Gastroesophageal sphincter (tissue), 4 donors: ENCODE results near the gene DPP6. TPM values are rescaled to one million over a fixed set of nuclear protein-coding genes. Genes with fewer than 3 reads are reported as not detected.

Experiments used
- ATAC-seq: fragments of 150-250 bp; one replicate; pipeline ENCODE4 v1.9.1; 2016; ENCODE audit warnings: mild to moderate bottlenecking, moderate library complexity
- H3K27ac ChIP-seq, 4 donors: fragments of 200-600 bp; sonication (generic) in 3 of 4; 1 replicate in 3 of 4; 2 replicates in 1 of 4; pipeline ENCODE4 v1.5.1; 2016 to 2019
- H3K27me3 ChIP-seq: fragments of 200-600 bp; sonication (generic); one replicate; pipeline ENCODE4 v1.5.1; 2019
- H3K36me3 ChIP-seq, 2 donors: fragments of 200-600 bp; sonication (generic); one replicate each; pipeline ENCODE4 v1.5.1; 2019; ENCODE audit warnings: control low read depth in 1 of 2
- H3K4me1 ChIP-seq, 3 donors: fragments of 200-600 bp; sonication (generic); 1 replicate in 2 of 3; 2 replicates in 1 of 3; pipeline ENCODE4 v1.5.1; 2016 to 2019; ENCODE audit warnings: control low read depth in 2 of 3
- H3K4me3 ChIP-seq, 2 donors: fragments of 200-600 bp; sonication (generic); one replicate each; pipeline ENCODE4 v1.5.1; 2019; ENCODE audit warnings: mild to moderate bottlenecking in 1 of 2, moderate library complexity in 1 of 2
- H3K9me3 ChIP-seq, 3 donors: fragments of 200-600 bp; sonication (generic); one replicate each; pipeline ENCODE4 v1.5.1; 2017 to 2019; ENCODE audit warnings: control low read depth in 2 of 3
- CTCF ChIP-seq, 4 experiments: fragments of 200-600 bp in 2 of 4; fragments of 450-650 bp in 2 of 4; sonication (generic) in 1 of 4; IDR thresholded peaks; one replicate each; pipeline ENCODE4 v1.5.1; 2017 to 2019; ENCODE audit warnings: antibody characterized with exemption in 4 of 4, mild to moderate bottlenecking in 2 of 4, moderate library complexity in 2 of 4
- EP300 ChIP-seq: sonication (generic); formaldehyde crosslinking; IDR thresholded peaks from one replicate; pipeline ENCODE4 v1.6.1; 2017; ENCODE audit warnings: antibody characterized with exemption, mild to moderate bottlenecking
- POLR2A ChIP-seq, 2 donors: fragments of 450-650 bp; IDR thresholded peaks; one replicate each; pipeline ENCODE4 v1.6.1; 2017; ENCODE audit warnings: antibody characterized with exemption in 2 of 2, mild to moderate bottlenecking in 2 of 2, moderate library complexity in 1 of 2
- POLR2AphosphoS5 ChIP-seq: sonication (generic); formaldehyde crosslinking; IDR thresholded peaks from one replicate; pipeline ENCODE4 v1.6.1; 2017; ENCODE audit warnings: antibody characterized with exemption
- WGBS, 2 donors: methylation state at CpG; one replicate each; pipeline ENCODE4 v1.1.5; 2018; ENCODE audit warnings: low coverage in 1 of 2; 5-methylcytosine and 5-hydroxymethylcytosine counted together
- total RNA-seq, 4 donors: library from RNA; depleted of rRNA; stranded (reverse); fragments of >200 nt; gene quantifications; one replicate each; pipeline ENCODE4 v1.1.0, GENCODE V29; 2016

Gene DPP6
- total RNA-seq, 4 donors from 2014 or later = 14.3 to 40.0 (median 23.1) TPM

DNA sequence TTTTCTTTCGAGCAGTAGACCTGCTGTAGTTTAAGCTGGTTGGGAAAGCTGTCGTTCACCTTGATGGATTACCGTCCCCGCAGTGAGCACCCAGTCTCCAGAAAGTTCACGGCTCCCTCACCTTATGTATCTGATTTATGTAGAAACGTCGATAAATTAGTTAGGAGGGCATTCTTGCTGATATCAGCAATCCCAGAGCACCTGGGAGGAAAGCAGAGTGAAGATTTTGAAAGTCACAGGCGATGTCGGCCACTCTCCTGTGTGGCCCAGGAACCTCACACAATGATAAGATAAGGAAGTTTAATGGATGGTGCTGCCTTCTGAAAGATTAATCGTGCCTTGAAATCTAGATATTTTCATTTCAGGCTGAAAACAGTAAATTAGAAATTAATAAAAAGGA is 336.8 kb downstream of the DPP6 start:
- H3K27ac ChIP-seq = no peak overlapping the region
- no peaks in the 10 kb centered on the region for H3K36me3 ChIP-seq
- H3K4me1 ChIP-seq = no peaks in the 10 kb centered on the region
- 9 to 46% methylated on average over 7 to 9 of the region's 10 CpGs for WGBS, 2 donors
- no peak for ATAC-seq
- H3K27me3 ChIP-seq = peaks cover 8% of the 10 kb centered on the region
- H3K4me3 ChIP-seq = no peak overlapping the region
- no peak for TF ChIP-seq POLR2AphosphoS5
- no peak for TF ChIP-seq CTCF (IDR thresholded peaks at IDR 0.05)
- TF ChIP-seq POLR2A (IDR thresholded peaks at IDR 0.05) = no peak
- no peak for TF ChIP-seq EP300
- H3K9me3 ChIP-seq = no peaks in the 10 kb centered on the region

DNA sequence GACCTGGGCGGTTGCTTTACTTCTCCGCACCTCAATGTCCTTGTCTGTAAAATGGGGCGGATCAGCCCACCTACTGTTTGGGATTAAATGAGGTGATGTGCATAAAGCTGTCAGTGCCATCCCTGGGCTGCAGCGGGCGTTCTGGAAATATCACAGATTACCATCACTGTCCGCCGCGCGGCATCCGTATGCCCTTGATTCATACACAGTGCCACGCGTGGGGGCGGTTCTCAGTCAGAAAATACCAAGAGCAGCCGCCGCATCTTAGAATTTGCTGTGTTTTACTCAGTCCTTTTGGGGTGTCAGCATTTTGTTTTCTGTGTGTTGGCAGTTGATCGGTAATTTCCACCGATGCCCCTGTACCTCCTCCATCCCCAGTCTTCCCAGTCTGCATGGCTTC is 338.8 kb downstream of the DPP6 start:
- WGBS, 2 donors = 92 to 99% methylated on average over 13 to 14 of the region's 17 CpGs
- Histone ChIP-seq H3K36me3 (no peaks in the 10 kb centered on the region), H3K9me3 (no peaks in the 10 kb centered on the region), H3K27me3 (peaks cover 8% of the 10 kb centered on the region), H3K4me1 (no peaks in the 10 kb centered on the region), H3K4me3 (no peak overlapping the region), H3K27ac (no peak overlapping the region)
- no peak for ATAC-seq
- TF ChIP-seq CTCF (IDR thresholded peaks at IDR 0.05) (no peak), POLR2AphosphoS5 (no peak), POLR2A (IDR thresholded peaks at IDR 0.05) (no peak), EP300 (no peak)

DNA sequence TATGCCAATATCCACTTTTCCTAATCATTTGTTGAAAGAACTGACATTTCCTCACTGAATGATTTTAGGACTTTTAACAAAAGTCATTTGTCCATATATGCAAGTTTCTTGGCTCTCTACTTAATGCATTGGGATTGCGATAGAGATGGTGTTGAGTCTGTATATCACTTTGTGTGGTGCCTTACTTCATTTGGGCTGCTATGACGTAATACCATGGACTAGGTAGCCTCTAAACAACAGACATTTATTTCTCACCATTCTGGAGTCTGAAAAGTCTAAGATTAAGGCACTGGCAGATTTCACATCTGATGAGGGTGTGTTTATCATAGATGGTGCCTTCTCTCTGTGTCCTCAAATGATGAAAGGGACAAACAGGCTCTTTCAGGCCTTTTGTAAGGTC is 342.6 kb downstream of the DPP6 start:
- Histone ChIP-seq H3K9me3 (no peaks in the 10 kb centered on the region), H3K27me3 (no peaks in the 10 kb centered on the region), H3K4me3 (no peak overlapping the region), H3K27ac (no peak overlapping the region), H3K4me1 (no peaks in the 10 kb centered on the region), H3K36me3 (no peaks in the 10 kb centered on the region)
- WGBS, 2 donors = 91% methylated on average over 2 of the region's 2 CpGs; no CpG with 5 or more reads in 1 of the 2 donors
- no peak for ATAC-seq
- no peak for TF ChIP-seq POLR2A (IDR thresholded peaks at IDR 0.05)

- no peak overlapping the region for H3K27ac ChIP-seq
- H3K4me3 ChIP-seq = no peak overlapping the region
- no peak for ATAC-seq
- TF ChIP-seq POLR2A (IDR thresholded peaks at IDR 0.05) (no peak), POLR2AphosphoS5 (no peak), CTCF (IDR thresholded peaks at IDR 0.05) (no peak), EP300 (no peak)
- no peaks in the 10 kb centered on the region for H3K4me1 ChIP-seq
- H3K36me3 ChIP-seq = no peaks in the 10 kb centered on the region
- no peaks in the 10 kb centered on the region for H3K9me3 ChIP-seq
- WGBS, 2 donors = 85 to 90% methylated on average over 8 of the region's 8 CpGs
- no peaks in the 10 kb centered on the region for H3K27me3 ChIP-seq
Observed at GRCh38 chr7:154406312-154406711, 354.1 kb downstream of the DPP6 start.

GRCh38 chr7:154409703-154410311 is 357.6 kb downstream of the DPP6 start:
- Histone ChIP-seq H3K27me3 (no peaks in the 10 kb centered on the region), H3K9me3 (no peaks in the 10 kb centered on the region), H3K27ac (no peak overlapping the region), H3K36me3 (no peaks in the 10 kb centered on the region), H3K4me3 (no peak overlapping the region), H3K4me1 (no peaks in the 10 kb centered on the region)
- no peak for TF ChIP-seq POLR2A (IDR thresholded peaks at IDR 0.05)
- TF ChIP-seq CTCF (IDR thresholded peaks at IDR 0.05) = no peak
- TF ChIP-seq EP300 = no peak
- no peak for TF ChIP-seq POLR2AphosphoS5
- 21 to 40% methylated on average over 3 to 5 of the region's 5 CpGs for WGBS, 2 donors
- ATAC-seq = no peak
